Right lobe of liver (tissue), 6 donors: ENCODE results near the gene ZBTB7C. TPM values are rescaled to one million over a fixed set of nuclear protein-coding genes. Genes with fewer than 3 reads are reported as not detected.

Source experiments
- ATAC-seq, 4 donors: fragments of 200-7000 bp; cut with Tn5 transposase; one replicate each; pipeline ENCODE4 v1.9.1; 2020; ENCODE audit warnings: mild to moderate bottlenecking in 4 of 4, moderate library complexity in 4 of 4
- DNase-seq, 3 donors: peaks; one replicate each; pipeline ENCODE4 v3.0.0-alpha.2; 2020
- H3K27ac ChIP-seq, 3 donors: fragments of 200-600 bp; one replicate each; pipeline ENCODE4 v1.8.0; 2022
- H3K27me3 ChIP-seq, 2 donors: fragments of 200-600 bp; one replicate each; pipeline ENCODE4 v1.8.0; 2022
- H3K36me3 ChIP-seq, 4 donors: fragments of 200-600 bp; sonication (generic) in 1 of 4; one replicate each; pipeline versions ENCODE4 v1.5.1 to v1.8.0; 2017 to 2022; ENCODE audit warnings: control low read depth in 1 of 4
- H3K4me1 ChIP-seq, 4 donors: fragments of 200-600 bp; sonication (generic) in 1 of 4; one replicate each; pipeline versions ENCODE4 v1.5.1 to v1.8.0; 2017 to 2022; ENCODE audit warnings: control low read depth in 1 of 4
- H3K4me3 ChIP-seq, 3 donors: fragments of 200-600 bp; one replicate each; pipeline ENCODE4 v1.8.0; 2022
- H3K9me3 ChIP-seq, 4 donors: fragments of 200-600 bp; sonication (generic) in 1 of 4; one replicate each; pipeline versions ENCODE4 v1.5.1 to v1.8.0; 2017 to 2022; ENCODE audit warnings: control low read depth in 1 of 4
- CTCF ChIP-seq, 4 donors: fragments of 200-600 bp in 3 of 4; fragments of 450-650 bp in 1 of 4; IDR thresholded peaks; one replicate each; pipeline versions ENCODE4 v1.5.1 to v1.8.0; 2016 to 2022; ENCODE audit warnings: antibody characterized with exemption in 4 of 4, mild to moderate bottlenecking in 2 of 4
- POLR2A ChIP-seq: fragments of 450-650 bp; IDR thresholded peaks from one replicate; pipeline ENCODE4 v1.6.1; 2017; ENCODE audit warnings: antibody characterized with exemption, mild to moderate bottlenecking
- WGBS: methylation state at CpG from one replicate; pipeline ENCODE4 v1.1.6; 2018; ENCODE audit warnings: low coverage, low lambda C conversion rate; ENCODE audit not compliant: insufficient coverage; ENCODE audit errors: missing lambda C conversion rate; 5-methylcytosine and 5-hydroxymethylcytosine counted together
- intact Hi-C, 2 donors: fragments of 100-400 bp; cut with DNase I; formaldehyde crosslinking; loops; one replicate each; pipeline versions ENCODE4 v1.11.2 to v1.14.1; 2022
- total RNA-seq, 6 experiments: library from RNA; depleted of rRNA in 2 of 6; stranded (reverse); fragments of >200 nt in 2 of 6; fragmentation: NEBNext Ultra II Directional in 3 of 6; extraction: Animal tissue kit (Norgen Biotek cat#: 25700) in 3 of 6; gene quantifications; one replicate each; pipeline versions ENCODE4 v1.1.0 to v1.2.4, GENCODE V29; 2016 to 2023
- donor health status: DM: no; HTN: yes; CAD: no.
- donor health status: DM: no; HTN: no; CAD: no.
- donor health status: DM: no; HTN: no; CAD: no.
- donor health status: DM: no; HTN: yes; CAD: no.
- donor health status: DM: no; HTN: yes; CAD: no.

The ZBTB7C gene
- total RNA-seq, 6 experiments from 2014 or later = 1.1 to 1.7 (median 1.3) TPM

DNA sequence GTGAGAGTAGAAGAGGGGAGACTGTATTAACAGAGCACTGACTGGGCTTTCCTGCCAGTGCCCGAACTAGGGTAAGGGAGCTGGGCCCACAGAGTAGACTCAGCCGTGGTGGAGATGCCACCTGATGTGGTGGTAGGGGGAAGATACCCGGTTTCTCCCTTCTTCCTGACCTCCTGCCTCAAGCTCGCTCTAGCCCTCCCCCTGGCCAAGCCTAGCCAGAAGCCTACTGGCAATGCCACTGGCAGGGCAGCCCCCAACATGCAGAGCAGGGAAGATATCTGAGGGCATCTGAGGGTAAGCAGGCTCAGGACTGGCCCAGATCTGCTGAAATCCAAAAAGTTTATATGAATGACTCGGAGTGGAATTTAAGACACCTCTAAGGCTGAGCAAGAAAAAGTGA is 316.1 kb downstream of the ZBTB7C start:
- DNase-seq (no peak), ATAC-seq (no peak)
- intact Hi-C loops = no loop called here
- TF ChIP-seq POLR2A (no peak), CTCF (IDR thresholded peaks at IDR 0.05) (no peak)
- Histone ChIP-seq H3K4me3 (no peak overlapping the region), H3K9me3 (no peaks in the 10 kb centered on the region), H3K4me1 (no peaks in the 10 kb centered on the region), H3K27ac (no peak overlapping the region), H3K27me3 (no peaks in the 10 kb centered on the region), H3K36me3 (no peaks in the 10 kb centered on the region)
- 75% methylated on average over 3 of the region's 5 CpGs for WGBS

DNA sequence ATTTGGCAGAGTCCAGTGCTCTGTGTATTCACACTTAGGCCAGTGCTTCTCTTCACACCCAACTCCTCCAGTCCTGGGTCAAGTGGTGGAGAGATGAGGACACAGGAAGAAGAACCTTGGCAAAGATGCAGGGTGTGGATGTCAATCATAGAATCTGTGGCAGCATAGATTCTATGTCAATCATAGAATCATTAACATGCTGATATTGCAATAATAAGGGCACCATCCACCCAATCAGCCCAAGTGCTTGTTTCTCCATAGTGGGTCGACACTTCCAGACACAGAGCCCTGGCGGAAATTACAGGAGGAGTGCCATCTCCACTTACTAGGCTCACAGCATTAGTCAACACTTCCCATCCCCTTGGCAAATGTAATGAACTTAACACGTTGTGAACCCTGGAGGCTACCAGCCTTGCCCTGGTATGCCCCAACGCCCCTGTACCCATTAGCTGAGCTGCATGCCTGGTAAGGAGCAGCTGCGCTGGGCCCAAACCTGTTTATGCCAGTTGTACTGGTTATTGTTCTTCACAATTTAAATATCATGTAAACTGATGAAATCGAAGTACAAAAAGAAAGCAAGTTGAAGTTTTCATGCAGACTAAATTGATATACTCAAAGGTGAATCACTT is 317.2 kb downstream of the ZBTB7C start:
- TF ChIP-seq CTCF (IDR thresholded peaks at IDR 0.05) (no peak), POLR2A (no peak)
- ATAC-seq (no peak), DNase-seq (no peak)
- Histone ChIP-seq H3K4me3 (no peak overlapping the region), H3K27ac (no peak overlapping the region), H3K4me1 (no peaks in the 10 kb centered on the region), H3K36me3 (no peaks in the 10 kb centered on the region), H3K27me3 (no peaks in the 10 kb centered on the region), H3K9me3 (no peaks in the 10 kb centered on the region)
- 89% methylated on average over 6 of the region's 6 CpGs for WGBS
- intact Hi-C loops = no loop called here

DNA sequence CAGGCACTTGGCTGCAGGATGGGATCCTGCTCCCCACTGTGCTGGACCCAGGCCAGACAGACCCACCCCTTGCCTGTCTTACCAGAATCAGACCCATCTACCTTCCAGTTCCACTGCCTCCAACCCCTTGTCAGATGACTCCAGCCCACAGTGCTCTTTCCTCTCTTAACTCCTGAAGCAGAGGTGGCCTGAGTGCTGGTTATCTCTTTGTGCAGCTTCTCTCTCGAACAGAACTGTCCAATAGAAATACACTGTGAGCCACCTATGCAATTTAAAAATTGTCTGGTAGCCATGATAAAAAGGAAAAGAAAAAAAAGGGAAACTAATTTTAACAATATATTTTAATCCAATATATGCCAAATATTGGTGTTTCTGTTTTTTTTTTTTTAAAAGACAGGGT is 318.5 kb downstream of the ZBTB7C start:
- 63% methylated on average over 1 of the region's 1 CpG for WGBS
- Histone ChIP-seq H3K9me3 (no peaks in the 10 kb centered on the region), H3K36me3 (no peaks in the 10 kb centered on the region), H3K4me1 (no peaks in the 10 kb centered on the region), H3K27me3 (no peaks in the 10 kb centered on the region), H3K4me3 (no peak overlapping the region), H3K27ac (no peak overlapping the region)
- TF ChIP-seq CTCF (IDR thresholded peaks at IDR 0.05) = no peak
- TF ChIP-seq POLR2A = no peak
- ATAC-seq = no peak
- intact Hi-C loops = no loop called here
- no peak for DNase-seq

DNA sequence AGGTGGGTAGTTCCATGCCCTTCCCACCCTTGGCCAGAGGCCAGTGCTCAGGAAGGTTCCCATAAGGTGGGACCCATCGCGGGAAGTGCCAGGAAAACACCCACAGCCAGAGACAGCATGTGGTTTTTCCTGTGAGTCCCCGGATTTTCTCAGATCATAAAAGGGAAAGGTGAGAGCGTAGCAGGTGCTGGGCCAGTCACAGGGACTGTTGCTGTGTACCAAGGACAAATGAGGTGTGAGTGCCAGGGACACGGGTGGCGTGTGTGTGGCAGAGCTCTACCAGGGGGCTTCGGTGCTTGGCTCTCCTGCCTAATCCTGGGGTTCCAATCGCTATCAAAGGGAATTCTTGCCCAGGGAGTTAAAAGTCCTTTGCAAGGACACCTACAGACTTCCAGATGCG is 319.2 kb downstream of the ZBTB7C start:
- TF ChIP-seq POLR2A = no peak
- TF ChIP-seq CTCF (IDR thresholded peaks at IDR 0.05) = no peak
- no peak overlapping the region for H3K27ac ChIP-seq
- H3K4me1 ChIP-seq = no peaks in the 10 kb centered on the region
- ATAC-seq (no peak), DNase-seq (no peak)
- no peaks in the 10 kb centered on the region for H3K27me3 ChIP-seq
- H3K36me3 ChIP-seq = no peaks in the 10 kb centered on the region
- H3K4me3 ChIP-seq = no peak overlapping the region
- 98% methylated on average over 6 of the region's 9 CpGs for WGBS
- no peaks in the 10 kb centered on the region for H3K9me3 ChIP-seq
- intact Hi-C loops = no loop called here
